Astrocyte (in vitro differentiated cells and primary cell): ENCODE data around the gene KDM1A.

Source experiments
- CTCF ChIP-seq: IDR thresholded peaks from 2 replicates; pipeline ENCODE4 v1.5.1; 2011; ENCODE audit warnings: low read depth, mild to moderate bottlenecking, inconsistent platforms, low read length, moderate library complexity; ENCODE audit not compliant: insufficient read depth
- EZH2 ChIP-seq: IDR thresholded peaks from 2 replicates; pipeline ENCODE4 v1.6.1; 2012; ENCODE audit warnings: mild to moderate bottlenecking, low read length, inconsistent platforms; ENCODE audit not compliant: insufficient read depth

DNA sequence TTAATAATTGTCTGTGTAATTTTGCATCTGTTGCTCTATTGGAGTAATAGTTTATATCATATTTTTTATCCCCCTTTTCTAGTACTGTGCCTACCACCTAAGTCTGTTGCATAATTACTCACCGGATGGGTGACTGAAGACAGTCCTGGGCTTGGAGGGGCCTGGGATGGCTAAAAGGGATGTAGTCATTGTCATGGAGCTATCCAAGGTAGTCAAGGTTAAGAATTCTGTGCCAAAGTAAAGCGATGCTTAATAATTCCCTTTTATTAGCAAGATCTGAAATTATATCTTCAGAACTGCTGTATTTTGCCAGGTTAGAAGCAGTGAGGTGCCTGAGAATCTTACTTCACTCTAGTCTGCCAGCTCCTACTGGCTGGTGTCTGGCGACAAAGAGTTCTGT, 61.6 kb downstream of the KDM1A start:
- no peak for TF ChIP-seq CTCF
- no peak for TF ChIP-seq EZH2
